Neuron (in vitro differentiated cells): ENCODE data around the gene HECW1.

Experiments used
- H2AFZ ChIP-seq: one replicate; pipeline ENCODE4 v1.6.1; 2013; ENCODE audit warnings: low read depth, mild to moderate bottlenecking, inconsistent platforms, low read length, moderate library complexity
- H3K27me3 ChIP-seq: one replicate; pipeline ENCODE4 v1.6.1; 2013; ENCODE audit warnings: low read length; ENCODE audit not compliant: insufficient read depth
- H3K36me3 ChIP-seq: one replicate; pipeline ENCODE4 v1.6.1; 2013; ENCODE audit warnings: low read length; ENCODE audit not compliant: insufficient read depth
- H3K4me1 ChIP-seq: one replicate; pipeline ENCODE4 v1.6.1; 2013; ENCODE audit warnings: low read length; ENCODE audit not compliant: insufficient read depth
- H3K4me3 ChIP-seq: 2 replicates; pipeline ENCODE4 v1.5.1; 2013; ENCODE audit warnings: mild to moderate bottlenecking, low read length, moderate library complexity
- H3K9me3 ChIP-seq: one replicate; pipeline ENCODE4 v1.6.1; 2013; ENCODE audit warnings: low read length

Gene HECW1

GRCh38 chr7:43505412-43505811 is 393.0 kb downstream of the HECW1 start:
- H3K9me3 ChIP-seq: no peaks in the 10 kb centered on the region
- no peak overlapping the region for H3K4me3 ChIP-seq
- no peaks in the 10 kb centered on the region for H3K36me3 ChIP-seq
- no peaks in the 10 kb centered on the region for H3K27me3 ChIP-seq
- H3K4me1 ChIP-seq: peaks cover 3% of the 10 kb centered on the region
- H2AFZ ChIP-seq: no peak overlapping the region

- no peaks in the 10 kb centered on the region for H3K27me3 ChIP-seq
- no peak overlapping the region for H3K4me3 ChIP-seq
Observed at GRCh38 chr7:43506460-43506859, 394.0 kb downstream of the HECW1 start.

GRCh38 chr7:43508461-43508860 is 396.0 kb downstream of the HECW1 start:
- no peak overlapping the region for H3K4me3 ChIP-seq
- H3K4me1 ChIP-seq: peaks cover 13% of the 10 kb centered on the region
- H3K27me3 ChIP-seq: no peaks in the 10 kb centered on the region
- H3K36me3 ChIP-seq: no peaks in the 10 kb centered on the region
- H2AFZ ChIP-seq: no peak overlapping the region
- H3K9me3 ChIP-seq: no peaks in the 10 kb centered on the region

More at GRCh38 chr7:43506460-43506859, 394.0 kb downstream of the HECW1 start:
- H3K36me3 ChIP-seq: no peaks in the 10 kb centered on the region
- no peaks in the 10 kb centered on the region for H3K9me3 ChIP-seq
- no peak overlapping the region for H2AFZ ChIP-seq
- peaks cover 3% of the 10 kb centered on the region for H3K4me1 ChIP-seq

- H2AFZ ChIP-seq: no peak overlapping the region
- peaks cover 19% of the 10 kb centered on the region for H3K4me1 ChIP-seq
- H3K36me3 ChIP-seq: no peaks in the 10 kb centered on the region
- no peaks in the 10 kb centered on the region for H3K9me3 ChIP-seq
- no peak overlapping the region for H3K4me3 ChIP-seq
- H3K27me3 ChIP-seq: no peaks in the 10 kb centered on the region
Observed at GRCh38 chr7:43509906-43510305, 397.5 kb downstream of the HECW1 start.

- no peak overlapping the region for H3K4me3 ChIP-seq
- H3K9me3 ChIP-seq: no peaks in the 10 kb centered on the region
- no peaks in the 10 kb centered on the region for H3K27me3 ChIP-seq
- H3K36me3 ChIP-seq: no peaks in the 10 kb centered on the region
- no peak overlapping the region for H2AFZ ChIP-seq
- peaks cover 19% of the 10 kb centered on the region for H3K4me1 ChIP-seq
Observed at GRCh38 chr7:43511029-43511428, 398.6 kb downstream of the HECW1 start.

GRCh38 chr7:43511769-43512515 is 399.5 kb downstream of the HECW1 start:
- no peaks in the 10 kb centered on the region for H3K9me3 ChIP-seq

GRCh38 chr7:43513251-43513650 is 400.8 kb downstream of the HECW1 start:
- Histone ChIP-seq H2AFZ (no peak overlapping the region), H3K4me1 (peaks cover 19% of the 10 kb centered on the region), H3K27me3 (no peaks in the 10 kb centered on the region), H3K9me3 (no peaks in the 10 kb centered on the region), H3K4me3 (no peak overlapping the region), H3K36me3 (no peaks in the 10 kb centered on the region)

More at GRCh38 chr7:43511769-43512515, 399.5 kb downstream of the HECW1 start:
- Histone ChIP-seq H3K4me1 (peaks cover 19% of the 10 kb centered on the region), H2AFZ (no peak overlapping the region), H3K4me3 (no peak overlapping the region), H3K27me3 (no peaks in the 10 kb centered on the region), H3K36me3 (no peaks in the 10 kb centered on the region)

GRCh38 chr7:43516581-43517342 is 404.3 kb downstream of the HECW1 start:
- peaks cover 16% of the 10 kb centered on the region for H3K4me1 ChIP-seq
- no peak overlapping the region for H3K4me3 ChIP-seq
- H2AFZ ChIP-seq: no peak overlapping the region
- H3K36me3 ChIP-seq: no peaks in the 10 kb centered on the region
- no peaks in the 10 kb centered on the region for H3K27me3 ChIP-seq
- H3K9me3 ChIP-seq: no peaks in the 10 kb centered on the region

- no peaks in the 10 kb centered on the region for H3K27me3 ChIP-seq
- H2AFZ ChIP-seq: no peak overlapping the region
- H3K4me1 ChIP-seq: peaks cover 16% of the 10 kb centered on the region
Observed at GRCh38 chr7:43517464-43517863, 405.0 kb downstream of the HECW1 start.

GRCh38 chr7:43520201-43520600 is 407.8 kb downstream of the HECW1 start:
- no peaks in the 10 kb centered on the region for H3K9me3 ChIP-seq
- no peaks in the 10 kb centered on the region for H3K4me1 ChIP-seq
- no peak overlapping the region for H2AFZ ChIP-seq
- no peaks in the 10 kb centered on the region for H3K27me3 ChIP-seq
- H3K36me3 ChIP-seq: no peaks in the 10 kb centered on the region
- H3K4me3 ChIP-seq: no peak overlapping the region

More at GRCh38 chr7:43517464-43517863, 405.0 kb downstream of the HECW1 start:
- no peaks in the 10 kb centered on the region for H3K9me3 ChIP-seq
- no peak overlapping the region for H3K4me3 ChIP-seq
- no peaks in the 10 kb centered on the region for H3K36me3 ChIP-seq

GRCh38 chr7:43522406-43523156 is 410.1 kb downstream of the HECW1 start:
- Histone ChIP-seq H2AFZ (no peak overlapping the region), H3K9me3 (no peaks in the 10 kb centered on the region), H3K36me3 (no peaks in the 10 kb centered on the region), H3K27me3 (no peaks in the 10 kb centered on the region), H3K4me3 (no peak overlapping the region), H3K4me1 (no peaks in the 10 kb centered on the region)

GRCh38 chr7:43528576-43529354 is 416.3 kb downstream of the HECW1 start:
- H3K27me3 ChIP-seq: no peaks in the 10 kb centered on the region
- no peaks in the 10 kb centered on the region for H3K4me1 ChIP-seq
- no peaks in the 10 kb centered on the region for H3K9me3 ChIP-seq
- H3K36me3 ChIP-seq: no peaks in the 10 kb centered on the region
- no peak overlapping the region for H2AFZ ChIP-seq
- no peak overlapping the region for H3K4me3 ChIP-seq
